KMS-11 (cell line): ENCODE measurements around the gene TM2D1.

Source experiments
- H2AFZ ChIP-seq: fragments of 200-600 bp; sonication (generic); 2 replicates; pipeline ENCODE4 v1.6.1; 2016; ENCODE audit warnings: antibody characterized with exemption, mixed run types, low read depth
- H3K27ac ChIP-seq: fragments of 200-600 bp; sonication (generic); 2 replicates; pipeline ENCODE4 v1.6.1; 2016; ENCODE audit warnings: mild to moderate bottlenecking, mixed run types
- H3K27me3 ChIP-seq: fragments of 200-600 bp; sonication (generic); 2 replicates; pipeline ENCODE4 v1.6.1; 2017; ENCODE audit warnings: mild to moderate bottlenecking, low read depth, mixed run types, moderate library complexity; ENCODE audit not compliant: insufficient read depth
- H3K36me3 ChIP-seq: fragments of 200-600 bp; sonication (generic); 2 replicates; pipeline ENCODE4 v1.6.1; 2017; ENCODE audit warnings: mild to moderate bottlenecking, mixed run types; ENCODE audit not compliant: insufficient read depth
- H3K4me1 ChIP-seq: fragments of 200-600 bp; sonication (generic); 2 replicates; pipeline ENCODE4 v1.6.1; 2016; ENCODE audit warnings: mild to moderate bottlenecking, low read depth, mixed run types; ENCODE audit not compliant: poor library complexity, severe bottlenecking
- H3K4me2 ChIP-seq: fragments of 200-600 bp; sonication (generic); 2 replicates; pipeline ENCODE4 v1.7.0; 2016; ENCODE audit warnings: mild to moderate bottlenecking, mixed run types
- H3K4me3 ChIP-seq: fragments of 200-600 bp; sonication (generic); IDR thresholded peaks from 2 replicates; pipeline ENCODE4 v1.6.1; 2017; ENCODE audit warnings: low read depth, low read length, mixed read lengths; ENCODE audit not compliant: insufficient read depth
- H3K79me2 ChIP-seq: fragments of 200-600 bp; sonication (generic); 2 replicates; pipeline ENCODE4 v1.6.1; 2016; ENCODE audit warnings: low read depth, mixed run types; ENCODE audit not compliant: insufficient read depth
- H3K9ac ChIP-seq: fragments of 200-600 bp; sonication (generic); 2 replicates; pipeline ENCODE4 v1.6.1; 2016; ENCODE audit warnings: mild to moderate bottlenecking, mixed run types
- H4K20me1 ChIP-seq: fragments of 200-600 bp; sonication (generic); 2 replicates; pipeline ENCODE4 v1.6.1; 2016; ENCODE audit warnings: mild to moderate bottlenecking, mixed run types; ENCODE audit not compliant: insufficient read depth
- TF ChIP-seq, protein P1 (sequence below): fragments of 200-600 bp; sonication (generic); conservative IDR thresholded peaks from 2 replicates; pipeline ENCODE4 v1.6.1; 2017; ENCODE audit warnings: low read depth, mild to moderate bottlenecking, antibody characterized with exemption, low read length, moderate library complexity, mixed read lengths

Gene TM2D1

DNA sequence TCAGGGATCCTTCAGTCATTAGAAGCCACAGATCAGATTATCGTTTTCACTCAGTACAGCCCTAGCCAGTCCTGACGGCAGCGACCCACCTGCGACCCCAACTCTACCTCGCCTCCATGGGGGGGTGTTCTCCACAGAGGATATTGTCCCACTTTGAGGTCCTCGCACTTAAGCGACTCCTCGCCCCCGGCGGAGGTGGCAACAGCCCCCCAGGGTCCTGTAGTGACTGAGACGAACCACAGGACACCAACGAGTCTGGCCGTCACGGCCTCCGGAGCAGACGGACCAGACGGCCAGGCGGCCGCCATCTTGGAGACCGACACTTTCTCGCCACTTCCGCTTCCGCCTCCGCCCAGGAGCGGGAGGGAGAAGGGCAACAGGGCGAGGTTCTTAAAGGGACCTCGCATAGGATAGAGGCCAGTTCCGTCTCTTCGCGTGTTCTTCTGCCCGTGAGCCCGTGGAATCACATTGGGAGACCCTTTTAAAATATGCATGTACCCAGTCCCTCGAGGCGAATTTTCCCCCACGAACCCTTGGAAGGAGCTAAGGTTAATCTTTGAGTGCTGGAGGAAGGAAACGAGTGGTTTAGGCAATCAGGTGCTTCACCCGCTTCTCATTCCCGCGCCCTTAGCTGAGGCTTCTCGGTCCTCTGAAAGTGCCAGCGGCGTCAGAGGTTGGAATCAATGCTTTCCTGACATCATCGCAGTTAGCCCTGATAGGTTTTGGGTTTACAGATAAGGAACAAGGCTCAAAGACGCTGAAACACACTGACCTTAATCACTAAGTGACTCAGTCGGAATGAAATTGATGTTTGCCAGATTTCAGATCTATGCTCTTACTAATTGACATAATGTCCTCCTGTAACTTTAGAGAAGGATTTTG lies at the start of gene TM2D1:
Gene TM2D1 (minus strand): TSS at position 329 of the 882 bp plus-strand sequence. CDS start 21 bp downstream, at position 308.
- H3K36me3 ChIP-seq: no peaks in the 10 kb centered on the region
- H3K4me1 ChIP-seq: peaks cover 18% of the 10 kb centered on the region
- peak within 1 kb of the TSS; percentile 68 for H3K4me2 ChIP-seq
- peak within 1 kb of the TSS; percentile 97 for H3K9ac ChIP-seq
- no peaks in the 10 kb centered on the region for H3K27me3 ChIP-seq
- H2AFZ ChIP-seq: peak within 1 kb of the TSS; percentile 97
- H3K79me2 ChIP-seq: peaks cover 16% of the 10 kb centered on the region
- TF ChIP-seq, protein P1, sequence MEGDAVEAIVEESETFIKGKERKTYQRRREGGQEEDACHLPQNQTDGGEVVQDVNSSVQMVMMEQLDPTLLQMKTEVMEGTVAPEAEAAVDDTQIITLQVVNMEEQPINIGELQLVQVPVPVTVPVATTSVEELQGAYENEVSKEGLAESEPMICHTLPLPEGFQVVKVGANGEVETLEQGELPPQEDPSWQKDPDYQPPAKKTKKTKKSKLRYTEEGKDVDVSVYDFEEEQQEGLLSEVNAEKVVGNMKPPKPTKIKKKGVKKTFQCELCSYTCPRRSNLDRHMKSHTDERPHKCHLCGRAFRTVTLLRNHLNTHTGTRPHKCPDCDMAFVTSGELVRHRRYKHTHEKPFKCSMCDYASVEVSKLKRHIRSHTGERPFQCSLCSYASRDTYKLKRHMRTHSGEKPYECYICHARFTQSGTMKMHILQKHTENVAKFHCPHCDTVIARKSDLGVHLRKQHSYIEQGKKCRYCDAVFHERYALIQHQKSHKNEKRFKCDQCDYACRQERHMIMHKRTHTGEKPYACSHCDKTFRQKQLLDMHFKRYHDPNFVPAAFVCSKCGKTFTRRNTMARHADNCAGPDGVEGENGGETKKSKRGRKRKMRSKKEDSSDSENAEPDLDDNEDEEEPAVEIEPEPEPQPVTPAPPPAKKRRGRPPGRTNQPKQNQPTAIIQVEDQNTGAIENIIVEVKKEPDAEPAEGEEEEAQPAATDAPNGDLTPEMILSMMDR: no peak
- H4K20me1 ChIP-seq: no peaks in the 10 kb centered on the region
- H3K4me3 ChIP-seq: peak within 1 kb of the TSS; percentile 92
- H3K27ac ChIP-seq: peak within 1 kb of the TSS; percentile 87

DNA sequence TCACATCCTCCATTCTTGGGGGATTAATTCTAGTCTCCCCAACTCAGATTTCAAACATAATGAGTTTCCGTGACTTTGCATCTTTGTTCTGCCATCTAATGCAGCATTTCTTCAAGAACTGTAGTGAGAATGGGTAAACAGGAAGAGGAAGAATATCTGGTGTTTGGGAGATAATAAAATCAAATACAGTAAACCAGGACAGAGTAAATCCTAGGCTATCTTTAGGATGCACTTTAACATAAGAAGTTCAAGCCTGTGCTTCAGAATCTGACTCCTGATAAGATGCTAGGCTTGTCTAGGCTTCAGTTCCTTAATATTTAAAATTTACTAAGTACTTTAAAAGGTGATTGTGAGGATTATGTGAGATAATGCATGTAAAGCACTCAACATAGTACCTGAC lies 45.2 kb upstream of the TM2D1 start:
- Histone ChIP-seq H3K36me3 (no peaks in the 10 kb centered on the region), H3K27me3 (no peaks in the 10 kb centered on the region), H3K4me1 (no peaks in the 10 kb centered on the region), H2AFZ (no peak overlapping the region), H3K79me2 (no peaks in the 10 kb centered on the region), H3K4me3 (no peak overlapping the region), H3K27ac (no peak overlapping the region), H4K20me1 (no peaks in the 10 kb centered on the region), H3K4me2 (no peak overlapping the region), H3K9ac (no peak overlapping the region)
- TF ChIP-seq, protein P1: no peak

DNA sequence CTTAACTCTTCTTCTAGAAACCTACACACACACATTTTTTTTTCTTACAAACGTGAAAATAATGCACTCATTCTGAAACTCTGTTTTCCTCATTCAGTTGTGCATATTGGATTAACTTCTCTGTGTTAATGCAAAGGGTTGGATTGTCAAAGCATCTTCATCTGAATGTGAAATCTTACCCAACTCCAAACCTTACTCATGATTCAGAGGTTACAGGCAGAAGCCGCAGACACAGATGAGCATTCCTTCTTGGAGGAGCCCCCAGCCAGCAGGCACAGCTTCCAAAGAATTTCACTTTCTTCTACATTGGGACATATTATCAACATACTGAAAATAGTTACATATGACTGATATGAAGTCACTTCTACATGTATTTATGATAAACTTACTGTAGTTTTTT lies 33.0 kb upstream of the TM2D1 start:
- Histone ChIP-seq H3K9ac (no peak overlapping the region), H2AFZ (no peak overlapping the region), H3K27ac (no peak overlapping the region), H3K79me2 (no peaks in the 10 kb centered on the region), H3K4me2 (no peak overlapping the region), H3K27me3 (no peaks in the 10 kb centered on the region), H4K20me1 (no peaks in the 10 kb centered on the region), H3K36me3 (no peaks in the 10 kb centered on the region), H3K4me1 (no peaks in the 10 kb centered on the region), H3K4me3 (no peak overlapping the region)
- TF ChIP-seq, protein P1: no peak

DNA sequence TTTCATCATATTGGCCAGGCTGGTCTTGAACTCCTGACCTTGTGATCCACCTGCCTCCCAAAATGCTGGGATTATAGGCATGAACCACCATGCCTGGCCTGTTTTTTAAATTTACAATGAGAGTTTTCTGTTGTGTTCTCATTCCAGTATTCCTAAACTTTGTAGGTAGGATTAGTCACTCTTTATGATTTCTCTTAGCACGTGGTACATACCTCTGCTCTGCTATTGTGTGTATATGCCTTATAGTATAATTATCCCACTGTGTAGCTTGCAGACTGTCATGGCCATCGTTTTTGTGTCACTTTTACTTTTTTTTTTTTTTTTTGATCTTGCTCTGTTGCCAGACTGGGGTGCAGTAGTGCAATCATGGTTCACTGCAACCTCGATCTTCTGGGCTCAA lies 31.8 kb upstream of the TM2D1 start:
- Histone ChIP-seq H3K27ac (no peak overlapping the region), H2AFZ (no peak overlapping the region), H3K4me2 (no peak overlapping the region), H3K4me1 (no peaks in the 10 kb centered on the region), H3K79me2 (no peaks in the 10 kb centered on the region), H3K4me3 (no peak overlapping the region), H3K9ac (no peak overlapping the region), H3K36me3 (no peaks in the 10 kb centered on the region), H3K27me3 (no peaks in the 10 kb centered on the region), H4K20me1 (no peaks in the 10 kb centered on the region)
- TF ChIP-seq, protein P1: no peak
